CD4-positive, alpha-beta T cell treated with Interleukin-6 at 100 ng/mL for 8 hours (primary cell): ENCODE data around the gene BAG5.
"Not testable (repeated sequence)": the region's sequence is repeated elsewhere in the genome, so short reads cannot be mapped to it uniquely, and the experiment has no call there.

ENCODE experiments used
- DNase-seq: peaks from one replicate; pipeline ENCODE4 v3.0.0-alpha.2; 2020; ENCODE audit warnings: mixed read lengths, low spot score

Gene BAG5, protein sequence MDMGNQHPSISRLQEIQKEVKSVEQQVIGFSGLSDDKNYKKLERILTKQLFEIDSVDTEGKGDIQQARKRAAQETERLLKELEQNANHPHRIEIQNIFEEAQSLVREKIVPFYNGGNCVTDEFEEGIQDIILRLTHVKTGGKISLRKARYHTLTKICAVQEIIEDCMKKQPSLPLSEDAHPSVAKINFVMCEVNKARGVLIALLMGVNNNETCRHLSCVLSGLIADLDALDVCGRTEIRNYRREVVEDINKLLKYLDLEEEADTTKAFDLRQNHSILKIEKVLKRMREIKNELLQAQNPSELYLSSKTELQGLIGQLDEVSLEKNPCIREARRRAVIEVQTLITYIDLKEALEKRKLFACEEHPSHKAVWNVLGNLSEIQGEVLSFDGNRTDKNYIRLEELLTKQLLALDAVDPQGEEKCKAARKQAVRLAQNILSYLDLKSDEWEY

DNA sequence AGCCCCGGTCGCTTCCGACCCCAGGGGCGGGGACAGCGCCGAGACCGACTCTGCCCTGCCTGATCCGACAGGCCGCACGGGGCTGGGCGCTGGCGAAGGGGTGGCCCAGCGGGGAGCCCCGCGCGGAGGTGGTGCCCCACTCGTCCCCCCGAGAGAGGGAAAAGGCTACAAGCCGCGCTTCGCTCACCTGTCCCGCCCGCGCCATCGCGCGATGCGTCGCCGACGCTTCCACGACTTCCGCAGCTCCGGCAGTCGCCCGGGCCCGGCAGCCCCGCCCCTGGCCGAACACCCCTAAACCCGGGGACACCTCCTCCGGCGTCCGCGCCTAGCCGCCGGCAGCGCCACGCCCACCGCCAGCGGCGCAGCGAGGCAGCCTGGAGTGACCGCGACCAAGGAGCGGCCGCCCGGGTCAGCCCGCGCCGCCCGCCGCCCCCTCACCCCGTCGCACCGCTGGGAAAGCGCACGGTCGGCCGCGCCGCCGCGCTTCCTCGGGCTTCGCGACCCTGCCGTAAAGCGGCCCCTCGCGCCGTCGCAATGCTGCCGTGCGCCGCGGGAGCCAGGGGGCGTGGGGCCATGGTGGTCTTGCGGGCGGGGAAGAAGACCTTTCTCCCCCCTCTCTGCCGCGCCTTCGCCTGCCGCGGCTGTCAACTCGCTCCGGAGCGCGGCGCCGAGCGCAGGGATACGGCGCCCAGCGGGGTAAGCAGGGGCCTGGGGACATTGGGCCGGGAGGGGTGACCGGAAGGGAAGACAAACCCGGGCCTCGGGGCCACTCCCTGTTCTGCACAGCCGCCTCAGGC lies at the start of gene BAG5, which contains the start of gene COA8:
BAG5 (minus strand) TSS at position 229 of the 797 bp plus-strand sequence. CDS start 1,493 bp downstream, outside the sequence.
COA8 (plus strand) TSS at position 532 of the 797 bp plus-strand sequence; CDS start at position 574, 42 bp downstream.
- peak; percentile 82 for DNase-seq

DNA sequence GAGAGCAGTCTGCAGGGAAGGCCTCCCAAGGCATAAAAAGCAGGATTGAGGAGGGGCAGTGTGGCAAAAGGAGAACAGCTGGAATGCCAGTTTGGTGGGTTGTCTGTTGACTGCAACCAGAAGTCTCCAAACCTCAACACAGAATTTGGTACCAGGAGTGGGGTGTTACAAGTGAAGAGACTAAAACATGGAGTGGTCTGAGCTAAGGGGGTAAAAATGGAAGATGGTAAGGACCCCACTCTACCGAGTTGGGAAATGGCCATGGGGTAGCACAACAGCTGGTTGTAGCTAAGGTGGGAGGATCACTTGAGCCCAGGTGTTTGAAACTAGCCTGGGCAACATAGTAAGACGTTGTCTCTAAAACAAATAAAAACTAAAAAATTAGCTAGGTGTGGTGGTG lies 48.8 kb upstream of the BAG5 start:
- no peak for DNase-seq

DNA sequence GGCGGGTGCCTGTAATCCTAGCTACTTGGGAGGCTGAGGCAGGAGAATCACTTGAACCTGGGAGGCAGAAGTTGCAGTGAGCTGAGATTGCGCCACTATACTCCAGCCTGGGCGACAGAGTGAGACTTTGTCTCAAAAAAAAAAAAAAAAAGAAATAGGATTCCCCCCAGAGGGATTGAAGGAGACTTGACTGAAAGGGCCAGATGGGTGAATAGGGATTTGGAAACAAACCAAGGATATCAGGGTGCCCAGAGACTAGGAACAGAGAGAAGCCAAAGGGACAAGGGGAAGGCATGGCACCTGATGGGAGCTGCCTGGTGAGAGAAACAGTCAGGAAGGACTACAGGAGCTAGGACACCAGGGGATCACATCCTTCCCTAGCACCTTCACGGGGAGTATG lies 46.6 kb upstream of the BAG5 start:
- not testable (repeated sequence) for DNase-seq

DNA sequence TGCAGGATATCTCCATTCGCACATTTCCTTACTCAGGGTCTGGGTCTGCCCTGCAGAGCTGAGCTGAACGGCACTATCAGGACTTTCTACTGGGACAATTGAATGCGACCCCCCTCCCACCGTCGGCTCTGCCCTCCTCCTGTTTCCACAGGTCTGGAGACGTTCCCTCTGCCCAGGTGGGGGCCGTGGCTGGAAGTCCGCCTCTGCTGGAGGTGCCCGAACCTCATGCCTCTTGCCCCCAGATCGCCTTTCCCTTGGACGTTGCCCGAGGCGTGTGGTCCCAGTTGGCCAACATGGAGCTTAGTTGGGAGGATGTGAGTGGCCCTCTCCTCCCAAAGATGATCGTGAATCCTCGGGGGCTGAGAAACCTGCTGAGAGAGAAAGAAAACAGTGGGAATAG lies 45.4 kb upstream of the BAG5 start:
- no peak for DNase-seq

DNA sequence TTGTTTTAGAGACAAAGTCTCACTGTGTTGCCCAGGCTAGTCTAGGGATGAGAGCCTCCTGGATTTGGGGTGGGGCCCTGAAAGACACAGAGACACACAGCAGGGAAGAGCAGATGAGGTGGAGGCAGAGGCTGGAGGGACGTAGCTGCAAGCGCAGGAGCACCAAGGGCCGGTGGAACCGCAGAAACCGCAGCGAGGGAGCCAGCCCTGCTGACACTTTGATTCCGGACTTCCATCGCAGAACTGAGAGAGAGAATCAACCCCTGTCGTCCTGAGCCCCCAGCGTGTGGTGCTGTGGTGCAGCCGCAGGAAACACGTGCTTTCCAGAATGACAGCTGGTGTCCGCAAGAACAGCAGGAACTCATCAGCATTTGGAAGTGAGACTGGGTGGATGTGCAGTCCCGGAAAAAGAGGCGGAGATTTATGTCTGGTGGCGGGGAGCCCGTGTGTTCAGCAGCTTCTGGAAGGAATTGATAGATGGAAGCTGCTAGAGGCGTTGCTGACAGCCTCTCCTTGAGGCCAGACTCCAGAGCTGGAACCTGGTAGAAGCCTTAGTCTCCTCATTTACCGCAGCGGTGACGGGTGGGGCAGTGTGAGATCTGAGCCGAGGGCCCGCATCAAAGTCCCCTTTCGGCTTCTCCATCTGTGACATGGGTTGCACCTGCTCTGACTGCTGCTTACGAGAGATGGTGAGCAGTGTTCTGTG lies 44.7 kb upstream of the BAG5 start:
- DNase-seq, result peak; percentile 49

DNA sequence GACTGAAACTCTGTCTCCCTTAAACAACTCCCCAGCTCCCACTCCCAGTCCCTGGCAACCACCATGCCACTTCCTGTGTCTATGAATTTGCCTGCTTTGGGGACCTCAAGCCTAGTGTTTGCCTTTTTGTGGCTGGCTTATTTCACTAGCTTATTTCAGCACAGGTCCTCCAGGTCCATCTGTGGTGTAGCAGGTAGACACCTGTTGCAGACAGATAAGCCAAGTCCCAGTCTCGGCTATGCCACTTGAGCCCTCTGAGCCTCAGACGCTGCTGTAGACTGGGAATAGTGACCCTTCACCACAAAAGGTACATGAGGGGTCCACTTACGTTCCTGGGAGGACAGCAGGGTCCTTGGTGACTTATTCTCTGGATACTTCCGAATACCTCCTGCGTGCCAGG lies 42.2 kb upstream of the BAG5 start:
- DNase-seq, result no peak

DNA sequence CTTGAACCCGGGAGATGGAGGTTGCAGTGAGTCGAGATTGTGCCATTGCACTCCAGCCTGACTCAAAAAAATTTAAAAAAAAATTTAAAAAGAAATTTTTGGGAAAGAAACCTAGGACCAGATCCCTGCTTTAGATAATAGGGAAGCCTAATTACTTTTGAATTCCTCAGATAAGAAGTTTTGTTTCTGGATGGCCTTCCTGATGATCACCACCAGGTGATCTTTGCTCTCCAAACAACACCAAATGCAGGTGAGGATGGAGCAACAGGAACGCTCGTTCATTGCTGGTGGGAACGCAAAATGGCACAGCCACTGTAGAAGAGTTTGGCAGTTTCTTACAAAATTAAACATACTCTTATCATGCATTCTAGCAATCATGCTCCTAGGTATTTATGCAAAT lies 38.0 kb upstream of the BAG5 start:
- DNase-seq, result no peak

DNA sequence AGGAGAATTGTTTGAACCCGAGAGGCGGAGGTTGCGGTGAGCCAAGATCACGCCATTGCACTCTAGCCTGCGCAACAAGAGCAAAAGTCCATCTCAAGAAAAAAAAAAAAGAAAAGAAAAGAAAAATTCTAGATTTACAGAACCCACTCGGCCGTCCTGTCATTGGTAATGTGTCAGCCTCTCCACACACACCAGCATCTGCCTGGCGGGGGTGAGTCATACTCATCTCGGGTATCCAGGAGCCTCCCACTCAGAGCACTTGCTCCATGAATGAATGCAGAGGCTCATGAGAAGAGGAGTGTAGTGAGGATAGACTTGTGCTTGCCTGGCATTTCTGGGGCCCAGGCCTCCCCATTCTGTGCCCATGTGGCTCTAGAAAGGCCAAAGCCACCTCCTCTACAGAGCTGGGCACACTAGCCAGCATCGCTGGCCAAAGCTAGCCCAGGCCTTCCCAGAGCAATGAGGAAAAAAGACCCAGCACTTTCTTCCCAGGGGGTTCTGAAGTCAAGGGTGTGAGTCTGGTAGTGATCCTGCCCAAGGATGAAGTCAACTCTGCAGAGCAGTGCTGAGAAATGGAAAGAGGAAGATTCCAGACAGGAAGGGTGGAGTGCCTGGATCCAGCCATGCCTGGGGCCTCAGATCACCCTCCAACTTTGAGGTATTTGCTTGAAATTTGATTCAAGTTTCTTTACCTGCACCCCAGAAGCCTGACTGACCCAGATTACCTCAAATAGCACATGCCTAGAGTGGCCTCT lies 35.3 kb upstream of the BAG5 start:
- DNase-seq, result no peak

DNA sequence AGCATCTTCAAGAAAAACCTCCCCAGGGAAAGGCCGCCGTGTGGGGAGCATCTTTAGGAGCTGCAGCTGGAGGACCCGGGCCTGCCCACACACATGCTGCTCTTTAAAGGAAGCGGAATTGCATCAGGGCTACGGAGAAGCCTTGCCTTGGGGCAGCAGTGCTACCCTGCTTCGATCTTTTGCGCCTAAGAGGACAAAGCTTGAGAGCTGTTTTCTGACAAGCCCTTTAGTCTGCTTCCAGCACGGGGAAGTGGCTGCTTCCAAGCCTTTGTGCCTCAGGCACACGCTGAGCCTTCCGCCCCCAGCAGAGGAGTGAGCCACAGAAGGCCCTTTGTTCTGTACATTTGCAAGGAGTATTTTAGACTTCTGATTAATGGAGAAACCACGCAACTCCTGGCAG lies 31.8 kb upstream of the BAG5 start:
- DNase-seq, result no peak

DNA sequence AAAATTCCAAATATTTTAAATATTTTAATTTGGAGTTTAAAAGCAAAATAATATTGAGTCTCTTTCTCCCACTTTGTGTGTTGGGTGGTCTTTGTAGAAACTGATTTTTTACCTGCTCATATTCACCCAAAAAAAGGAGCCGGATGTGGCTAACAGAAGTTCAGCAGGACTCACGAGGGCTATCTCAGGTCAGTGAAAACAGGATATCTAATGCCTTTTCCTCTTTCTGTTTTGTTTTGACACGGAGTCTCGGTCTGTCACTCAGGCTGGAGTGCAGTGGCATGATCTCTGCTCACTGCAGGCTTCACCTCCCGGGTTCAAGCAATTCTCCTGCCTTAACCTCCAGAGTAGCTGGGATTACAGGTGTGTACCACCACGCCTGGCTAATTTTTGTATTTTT lies 31.1 kb upstream of the BAG5 start:
- DNase-seq, result no peak

DNA sequence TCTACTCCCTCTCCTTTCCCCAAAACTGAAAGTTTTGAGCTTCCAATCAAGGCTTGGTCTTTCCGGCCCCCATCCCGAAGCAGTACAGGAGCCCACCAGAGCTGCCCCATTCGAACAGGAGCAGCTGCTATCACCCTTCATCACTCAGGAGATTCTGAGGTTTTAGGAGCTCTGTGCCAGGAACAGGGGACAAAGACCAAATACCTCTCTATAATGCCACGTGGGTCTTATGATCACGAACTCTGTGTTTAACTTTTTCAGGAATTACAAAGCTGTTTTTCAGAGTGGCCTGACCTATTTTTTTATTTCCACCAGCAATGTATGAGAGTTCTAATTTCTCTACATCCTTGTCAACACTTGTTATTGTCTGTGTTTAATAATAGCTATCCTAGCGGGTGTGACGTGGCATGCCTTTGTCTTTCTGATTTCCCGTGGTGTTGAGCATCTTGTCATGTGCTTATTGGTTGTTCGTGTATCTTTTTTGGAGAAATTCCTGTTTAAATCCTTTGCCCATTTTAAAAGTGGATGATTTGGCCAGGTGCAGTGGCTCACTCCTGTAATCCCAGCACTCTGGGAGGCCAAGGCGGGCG lies 22.0 kb upstream of the BAG5 start:
- DNase-seq, result no peak

DNA sequence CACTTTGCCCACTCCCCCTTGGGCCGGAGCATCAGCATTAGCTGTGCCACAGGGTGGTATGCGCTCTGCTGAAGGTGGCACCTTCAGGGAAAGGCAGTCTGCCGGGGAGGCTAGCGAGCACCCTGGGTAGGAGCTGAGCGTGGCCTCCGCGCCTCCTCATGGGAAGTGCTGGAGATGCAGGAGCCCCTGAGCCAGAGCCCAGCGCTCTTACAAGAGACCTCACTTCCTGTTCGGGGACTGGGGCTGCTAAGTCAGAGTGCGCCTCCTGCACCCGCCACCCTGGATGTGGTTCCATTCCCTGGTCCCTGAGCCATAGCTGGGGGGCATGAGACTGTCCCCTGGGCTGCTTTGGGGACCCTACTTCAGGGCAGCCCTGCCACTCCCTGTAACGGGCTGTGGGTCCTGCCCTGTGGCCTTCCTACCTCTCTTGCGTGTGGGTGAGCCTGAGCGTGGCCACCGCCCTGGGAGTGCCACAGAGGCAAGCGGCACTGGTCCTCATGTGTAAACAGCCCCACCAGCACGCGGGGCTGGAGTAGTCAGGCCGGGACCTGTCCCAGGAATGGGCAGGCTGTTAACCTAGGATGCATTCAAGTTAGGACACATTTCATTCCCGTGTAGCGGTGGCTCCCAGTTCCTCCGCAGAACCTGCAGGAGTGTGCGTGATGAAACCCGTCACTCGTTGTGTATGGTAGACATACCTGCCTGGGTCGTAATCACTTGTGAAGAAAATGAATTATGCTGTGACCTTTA lies 19.7 kb upstream of the BAG5 start:
- no peak for DNase-seq

DNA sequence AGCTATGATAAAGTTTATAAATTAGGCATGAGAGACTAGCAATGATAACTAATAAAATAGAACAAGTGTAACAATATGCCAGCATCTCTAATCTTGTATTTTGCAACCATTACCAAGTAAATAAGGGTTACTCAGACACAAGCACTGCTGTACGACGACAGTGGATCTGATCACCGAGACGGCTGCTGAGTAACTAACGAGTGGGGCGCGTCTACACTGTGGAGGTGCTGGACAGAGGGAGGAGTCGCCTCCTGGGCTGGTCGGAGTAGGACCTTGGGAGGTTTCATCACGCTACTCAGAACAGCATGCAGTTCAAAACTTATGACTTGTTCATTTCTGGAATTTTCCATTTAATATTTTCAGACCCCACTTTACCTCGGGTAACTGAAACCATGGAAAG lies 18.7 kb upstream of the BAG5 start:
- DNase-seq, result no peak

DNA sequence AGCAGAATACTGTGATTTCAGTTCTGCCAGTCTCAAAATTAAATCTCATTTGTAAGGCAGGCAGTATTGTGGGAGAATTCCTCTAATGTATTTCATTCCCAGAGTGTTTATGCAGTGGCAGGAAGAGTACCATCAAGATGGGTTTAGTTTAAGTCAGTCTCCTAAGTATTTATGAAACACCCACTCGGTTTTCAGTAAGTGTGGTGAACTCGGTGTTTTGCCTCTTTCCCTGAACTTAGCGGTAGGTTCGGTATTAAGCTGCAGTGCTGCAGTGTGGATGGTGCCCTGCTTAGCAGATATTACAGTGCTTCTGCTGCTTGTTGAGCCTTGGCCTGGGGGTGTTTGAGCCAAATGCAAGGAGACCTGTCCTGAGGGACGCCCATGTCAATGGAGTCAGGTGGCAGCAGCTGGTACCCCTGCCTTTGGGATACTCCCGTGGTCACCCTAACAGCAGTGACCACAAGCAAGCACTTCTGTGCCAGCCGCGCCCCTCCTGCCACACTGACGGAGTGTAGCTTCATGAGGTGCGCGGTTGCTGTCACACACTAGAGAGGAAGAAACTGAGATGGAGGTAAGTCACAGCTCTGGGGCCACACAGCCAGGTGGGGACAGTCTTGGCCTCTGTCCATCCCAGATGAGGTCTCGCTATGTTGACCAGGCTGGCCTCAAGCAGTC lies 16.1 kb upstream of the BAG5 start:
- no peak for DNase-seq

DNA sequence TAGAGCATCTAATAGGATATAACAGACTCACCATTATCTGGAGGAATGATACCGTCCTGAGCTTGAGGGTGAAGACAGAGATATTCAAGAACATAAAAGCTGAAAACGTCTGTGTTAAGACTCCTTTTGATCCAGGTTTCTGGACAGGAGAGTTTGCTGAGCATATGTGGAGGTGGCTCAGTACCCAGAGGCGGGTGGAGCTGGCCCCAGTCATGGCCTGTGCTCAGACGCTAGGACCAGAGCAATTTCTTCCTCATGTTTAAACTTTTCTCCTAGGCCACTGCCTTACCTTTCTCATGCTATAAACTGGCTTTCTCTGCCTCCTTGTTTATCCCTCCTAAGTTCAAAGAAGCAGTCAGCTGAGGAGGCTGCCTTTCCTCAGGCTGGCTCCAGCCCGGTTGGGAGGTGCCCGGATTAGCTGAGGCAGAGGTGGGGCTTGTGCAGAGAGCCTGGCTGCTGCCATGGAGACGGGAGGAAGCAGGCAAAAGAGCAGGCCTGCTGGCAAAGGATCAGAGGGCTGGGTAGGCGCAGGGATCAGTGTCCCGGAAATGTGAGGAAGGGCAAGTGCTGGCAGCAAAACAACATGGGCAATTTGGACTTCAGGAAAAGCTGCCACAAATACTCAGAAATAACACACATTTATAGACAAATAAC lies 14.0 kb upstream of the BAG5 start:
- DNase-seq, result no peak

DNA sequence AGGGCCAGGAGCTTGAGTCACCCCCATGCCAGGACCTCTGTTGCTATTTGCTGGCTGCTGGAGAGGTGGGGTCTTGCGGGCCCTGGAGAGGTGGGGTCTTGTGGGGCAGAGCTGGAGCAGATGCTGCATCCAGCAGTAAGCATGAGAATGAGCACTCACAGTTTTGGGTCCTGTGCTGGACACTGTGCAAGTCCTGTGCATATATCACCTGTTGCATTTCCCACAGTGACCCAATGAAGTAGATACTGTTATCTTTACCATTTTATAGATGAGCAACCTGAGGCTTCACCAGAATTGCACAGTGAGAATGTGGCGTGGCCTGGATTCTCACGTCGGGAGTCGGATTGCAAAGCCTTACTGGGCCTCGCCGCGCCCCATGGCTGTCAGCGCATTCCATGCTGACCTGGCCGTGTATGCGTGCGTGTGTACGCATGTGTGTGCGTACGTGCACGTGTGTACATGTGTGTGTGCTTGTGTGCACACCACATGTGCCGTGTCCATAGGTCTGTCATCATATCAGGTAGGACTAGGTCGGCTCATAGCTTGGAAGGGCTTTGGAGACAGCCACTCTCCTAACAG lies 12.3 kb upstream of the BAG5 start:
- DNase-seq, result no peak

DNA sequence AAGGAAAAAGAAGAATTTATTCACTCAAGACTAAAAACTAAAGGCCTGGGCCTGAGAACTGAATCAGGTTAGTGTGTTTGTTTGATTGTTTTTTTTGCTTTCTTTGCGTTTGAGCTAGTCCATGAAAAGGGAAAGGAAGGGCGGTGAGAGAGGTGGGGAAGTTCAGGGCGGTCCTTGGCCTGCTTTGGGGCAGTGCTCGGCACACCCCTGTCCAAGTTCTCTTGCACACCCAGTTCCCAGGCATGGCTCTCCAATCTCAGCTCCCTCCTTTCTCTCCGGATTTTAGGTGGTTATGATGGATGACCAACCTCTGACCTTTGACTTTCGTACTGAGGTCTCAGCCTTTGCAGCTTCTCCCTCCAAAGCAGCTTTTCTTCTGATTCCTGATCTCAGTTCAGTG lies 11.6 kb upstream of the BAG5 start:
- no peak for DNase-seq

DNA sequence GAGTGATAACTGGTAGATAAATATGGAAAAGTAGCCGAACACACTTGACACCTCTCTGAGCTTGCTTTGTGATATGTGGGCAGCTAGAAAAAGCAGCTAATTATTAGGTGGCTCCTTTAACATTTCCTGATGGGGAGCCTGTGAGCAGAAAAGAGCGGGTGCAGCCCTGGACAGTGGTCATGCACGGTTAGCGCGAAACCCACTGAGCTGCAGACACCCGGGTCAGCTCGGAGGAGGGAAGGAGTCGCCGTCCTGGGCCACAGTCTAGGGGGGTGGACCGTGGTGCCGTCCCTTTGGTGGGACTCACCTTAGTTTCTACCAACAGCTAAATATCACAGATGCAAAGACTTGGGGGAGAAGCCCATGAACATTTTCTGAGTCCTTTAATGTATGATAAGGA lies 7.0 kb upstream of the BAG5 start:
- no peak for DNase-seq

DNA sequence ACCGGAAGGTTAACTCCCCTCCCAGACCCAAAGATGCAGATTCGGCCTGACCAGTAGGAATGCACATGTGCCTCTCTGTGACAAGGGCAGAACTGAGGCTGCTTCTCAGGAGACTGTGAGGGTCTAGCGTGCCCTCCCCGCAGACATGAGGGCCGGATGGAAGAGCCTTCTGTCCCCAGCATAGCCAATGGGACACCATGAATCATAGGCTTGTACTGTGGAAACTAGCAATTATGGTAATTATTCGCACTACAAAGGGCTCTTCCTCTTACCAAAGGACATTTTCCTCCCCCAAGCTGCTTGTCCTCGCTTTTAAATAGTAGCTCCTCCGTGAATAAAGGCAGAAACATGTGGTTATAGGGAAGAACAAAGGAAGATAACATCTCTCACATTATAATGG lies 6.5 kb upstream of the BAG5 start:
- no peak for DNase-seq
